Right ventricle myocardium superior (tissue), 1 donor: ENCODE data around the gene MEGF8. TPM values are rescaled to one million over a fixed set of nuclear protein-coding genes. Genes with fewer than 3 reads are reported as not detected.

Experiments used
- ATAC-seq: fragments of 200-7000 bp; cut with Tn5 transposase; one replicate; pipeline ENCODE4 v1.9.1; 2020; ENCODE audit warnings: mild to moderate bottlenecking; ENCODE audit not compliant: poor library complexity
- DNase-seq: peaks from one replicate; pipeline ENCODE4 v3.0.0-alpha.2; 2020
- intact Hi-C: fragments of 100-400 bp; cut with DNase I; formaldehyde crosslinking; loops from one replicate; pipeline ENCODE4 v1.11.2; 2022
- long read RNA-seq: library from polyadenylated mRNA; unstranded; transcript quantifications from one replicate; pipeline ENCODE4 v2.0.0, GENCODE V29; 2021
- total RNA-seq: library from RNA; stranded (reverse); fragmentation: NEBNext Ultra II Directional; extraction: Animal tissue kit (Norgen Biotek cat#: 25700); gene quantifications from one replicate; pipeline ENCODE4 v1.2.1, GENCODE V29; 2021
- donor health status: DM: no; HTN: yes; CAD: no; lungs with severe emphysema.

MEGF8 gene
- 34.3 TPM for total RNA-seq
- long read RNA-seq, partial matches to known transcripts, result 127 of 136 reads
- long read RNA-seq, other reads (novel, unspliced or antisense), result 9 of 136 reads

GRCh38 chr19:42325308-42325895 lies at the start of gene MEGF8:
TSS of gene MEGF8 (plus strand) at chr19:42325635. CDS start at chr19:42326244, 609 bp downstream.
- peak; percentile 98 for DNase-seq
- intact Hi-C loops, result loop anchor here (10.0 kb wide), 1 partner anchor 191 kb away; the partner anchor contains the start of gene POU2F2
- peak; percentile 98 for ATAC-seq

- no peak for ATAC-seq
- intact Hi-C loops, result no loop called here
- no peak for DNase-seq
Measured at GRCh38 chr19:42276284-42276683, 49.2 kb upstream of the MEGF8 start.

DNA sequence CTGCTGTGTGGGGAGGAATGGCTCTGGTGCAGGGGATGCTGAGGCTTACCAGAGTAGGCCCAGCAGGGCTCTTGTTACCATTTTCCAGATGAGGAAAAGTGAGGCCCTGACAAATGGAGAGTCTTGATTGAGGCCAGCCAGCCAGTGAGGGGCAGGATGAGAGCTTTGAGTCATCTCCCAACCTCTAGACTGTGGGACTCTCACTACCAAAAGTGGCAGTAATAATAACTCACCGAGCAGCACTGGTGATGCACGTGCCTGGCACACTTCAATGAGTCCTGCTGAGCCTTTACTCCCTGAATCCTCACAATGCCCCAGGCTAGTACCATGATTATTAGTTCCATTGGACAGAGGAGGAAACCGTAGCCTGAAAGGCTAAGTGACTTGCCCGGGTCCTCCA lies 48.6 kb upstream of the MEGF8 start:
- ATAC-seq (no peak), DNase-seq (no peak)
- intact Hi-C loops, result no loop called here

- intact Hi-C loops, result no loop called here
- ATAC-seq (no peak), DNase-seq (peak; percentile 52)
Measured at GRCh38 chr19:42277821-42278451, 47.5 kb upstream of the MEGF8 start.

- ATAC-seq (no peak), DNase-seq (no peak)
- intact Hi-C loops, result no loop called here
Measured at GRCh38 chr19:42278452-42279154, 46.8 kb upstream of the MEGF8 start.

GRCh38 chr19:42279155-42279901 lies 46.1 kb upstream of the MEGF8 start:
- no peak for DNase-seq

DNA sequence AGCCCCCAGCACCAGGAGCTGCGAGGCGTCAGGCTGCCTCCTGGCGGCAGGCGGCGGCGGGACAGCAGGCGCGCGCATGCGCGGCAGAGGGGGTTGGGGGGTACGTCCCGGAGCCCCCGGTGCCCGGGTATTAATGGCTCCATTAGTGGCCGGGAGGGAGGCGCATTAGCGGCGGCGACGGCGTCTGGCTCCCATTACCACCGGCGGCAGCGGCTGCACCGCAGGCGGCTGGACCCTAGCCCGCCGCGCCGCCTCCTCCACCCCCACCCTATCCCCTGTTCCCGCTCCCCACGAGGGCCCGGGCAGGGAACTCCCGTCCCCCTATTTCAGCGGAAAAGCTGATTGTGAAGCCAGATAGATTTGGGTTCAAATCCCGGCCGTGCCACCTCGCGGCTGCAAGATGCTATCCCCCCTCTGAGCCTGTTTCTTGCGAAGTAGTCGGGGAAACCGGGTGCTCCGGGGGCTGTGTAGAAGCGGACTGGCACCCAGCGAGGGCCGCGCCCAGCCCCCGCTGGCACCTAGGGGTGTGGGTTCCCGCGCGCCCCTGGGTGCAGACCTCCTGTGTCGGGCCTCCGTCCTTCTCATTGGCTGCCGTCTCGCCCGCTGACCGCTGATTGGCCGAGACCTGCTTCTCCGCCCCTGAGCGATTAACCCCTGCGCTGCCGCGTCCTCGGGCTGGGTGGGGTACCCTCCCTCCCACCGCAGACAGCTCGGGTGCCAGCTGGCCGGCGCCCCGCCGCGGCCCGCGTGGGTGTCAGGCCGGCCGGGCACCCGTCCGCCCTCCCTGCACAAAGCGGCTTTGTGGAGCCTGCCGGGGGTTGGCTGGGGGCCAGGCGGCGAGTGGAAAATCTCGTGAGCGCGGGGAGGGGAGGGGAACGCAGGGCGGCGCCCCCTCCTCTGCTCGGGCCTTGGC lies 45.3 kb upstream of the MEGF8 start:
- intact Hi-C loops, result loop anchor here (2.0 kb wide), 1 partner anchor 33 kb away; no protein-coding TSS in a partner anchor
- DNase-seq (peak; percentile 95), ATAC-seq (peak; percentile 73)

More at GRCh38 chr19:42279155-42279901, 46.1 kb upstream of the MEGF8 start:
- ATAC-seq, result no peak
- intact Hi-C loops, result no loop called here

DNA sequence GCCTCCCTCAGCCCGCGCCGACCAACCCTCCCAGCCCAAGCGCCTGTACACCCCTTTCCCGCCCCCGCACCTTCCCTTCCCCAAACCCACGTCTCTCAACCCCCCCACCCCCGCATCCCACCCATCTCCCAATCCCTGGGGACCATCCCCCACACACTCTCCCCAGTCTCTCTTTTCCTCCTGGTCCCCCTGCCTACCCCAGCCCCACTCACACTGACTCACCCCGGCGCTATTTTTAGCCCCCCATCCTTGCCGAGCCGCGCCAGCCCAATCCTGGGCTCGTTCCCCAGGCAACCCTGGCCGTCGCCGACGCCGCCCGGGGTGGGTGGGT lies 44.7 kb upstream of the MEGF8 start:
- DNase-seq (peak; percentile 63), ATAC-seq (peak; percentile 24)
- intact Hi-C loops, result loop anchor here (2.0 kb wide), 1 partner anchor 34 kb away; no protein-coding TSS in a partner anchor

- no peak for ATAC-seq
- intact Hi-C loops, result loop anchor here (2.0 kb wide), 1 partner anchor 34 kb away; no protein-coding TSS in a partner anchor
Measured at GRCh38 chr19:42281146-42281826, 44.1 kb upstream of the MEGF8 start.

GRCh38 chr19:42281827-42282762 lies 43.3 kb upstream of the MEGF8 start:
- ATAC-seq, result no peak
- no peak for DNase-seq
- intact Hi-C loops, result loop anchor here (2.0 kb wide), 1 partner anchor 35 kb away; no protein-coding TSS in a partner anchor

More at GRCh38 chr19:42281146-42281826, 44.1 kb upstream of the MEGF8 start:
- DNase-seq, result peak; percentile 80

- ATAC-seq (no peak), DNase-seq (no peak)
- intact Hi-C loops, result no loop called here
Measured at GRCh38 chr19:42282819-42283187, 42.6 kb upstream of the MEGF8 start.

GRCh38 chr19:42283188-42284065 lies 42.0 kb upstream of the MEGF8 start:
- peak; percentile 98 for DNase-seq
- ATAC-seq, result peak; percentile 74
- intact Hi-C loops, result no loop called here

GRCh38 chr19:42284066-42284501 lies 41.4 kb upstream of the MEGF8 start:
- intact Hi-C loops, result no loop called here
- ATAC-seq (peak; percentile 23), DNase-seq (peak; percentile 87)

DNA sequence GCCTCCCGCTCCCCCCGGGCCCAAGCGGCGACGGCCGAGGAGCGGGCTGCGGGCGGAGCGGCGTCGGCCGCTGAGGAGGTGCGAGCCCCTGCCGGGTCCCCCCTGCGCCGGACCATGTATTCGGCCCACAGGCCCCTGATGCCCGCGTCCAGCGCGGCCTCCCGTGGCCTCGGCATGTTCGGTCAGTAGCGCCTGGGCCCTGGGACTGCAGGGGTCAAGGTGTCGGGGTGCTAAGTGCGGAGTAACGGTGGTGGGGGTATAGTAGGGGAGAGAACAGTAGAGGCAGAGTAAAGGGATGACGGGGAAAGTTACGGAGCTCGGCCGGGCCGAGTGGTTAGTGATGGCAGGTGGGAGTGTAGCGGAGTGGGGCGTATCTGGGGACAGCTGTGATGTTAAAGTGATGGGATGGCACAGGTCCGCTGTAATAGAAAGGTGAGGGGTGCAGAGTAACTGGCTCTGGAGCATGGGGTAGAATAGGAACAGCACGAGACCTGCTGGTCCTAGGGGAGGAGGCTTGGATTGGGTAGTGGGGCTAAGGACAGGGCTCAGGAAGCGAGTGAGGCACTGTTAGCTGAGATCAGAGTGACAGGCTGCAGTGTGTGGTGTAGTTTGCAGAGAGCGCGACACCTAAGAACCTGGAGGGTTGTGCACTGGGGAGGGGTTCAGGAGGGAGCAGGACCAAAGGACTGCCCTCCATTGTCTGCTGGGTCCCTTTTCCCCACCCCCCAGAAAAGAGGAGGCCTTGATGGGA lies 40.7 kb upstream of the MEGF8 start:
- ATAC-seq, result no peak

GRCh38 chr19:42285541-42285941 lies 39.9 kb upstream of the MEGF8 start:
- no peak for DNase-seq
- ATAC-seq, result no peak
- intact Hi-C loops, result no loop called here

More for the DNA sequence above, 40.7 kb upstream of the MEGF8 start:
- DNase-seq, result peak; percentile 50
- intact Hi-C loops, result no loop called here
